Measurements from ENCODE around the gene MICALL2. TPM values are rescaled to one million over a fixed set of nuclear protein-coding genes. Genes with fewer than 3 reads are reported as not detected.
A peak's percentile ranks its signal among the peaks of the same experiment; 100 is the strongest.

The MICALL2 gene
- total RNA-seq, 1 donor from 2014 or later, result 5.7 TPM

GRCh38 chr7:1413936-1414639 lies 45.2 kb downstream of the MICALL2 start:
- no peak for DNase-seq

DNA sequence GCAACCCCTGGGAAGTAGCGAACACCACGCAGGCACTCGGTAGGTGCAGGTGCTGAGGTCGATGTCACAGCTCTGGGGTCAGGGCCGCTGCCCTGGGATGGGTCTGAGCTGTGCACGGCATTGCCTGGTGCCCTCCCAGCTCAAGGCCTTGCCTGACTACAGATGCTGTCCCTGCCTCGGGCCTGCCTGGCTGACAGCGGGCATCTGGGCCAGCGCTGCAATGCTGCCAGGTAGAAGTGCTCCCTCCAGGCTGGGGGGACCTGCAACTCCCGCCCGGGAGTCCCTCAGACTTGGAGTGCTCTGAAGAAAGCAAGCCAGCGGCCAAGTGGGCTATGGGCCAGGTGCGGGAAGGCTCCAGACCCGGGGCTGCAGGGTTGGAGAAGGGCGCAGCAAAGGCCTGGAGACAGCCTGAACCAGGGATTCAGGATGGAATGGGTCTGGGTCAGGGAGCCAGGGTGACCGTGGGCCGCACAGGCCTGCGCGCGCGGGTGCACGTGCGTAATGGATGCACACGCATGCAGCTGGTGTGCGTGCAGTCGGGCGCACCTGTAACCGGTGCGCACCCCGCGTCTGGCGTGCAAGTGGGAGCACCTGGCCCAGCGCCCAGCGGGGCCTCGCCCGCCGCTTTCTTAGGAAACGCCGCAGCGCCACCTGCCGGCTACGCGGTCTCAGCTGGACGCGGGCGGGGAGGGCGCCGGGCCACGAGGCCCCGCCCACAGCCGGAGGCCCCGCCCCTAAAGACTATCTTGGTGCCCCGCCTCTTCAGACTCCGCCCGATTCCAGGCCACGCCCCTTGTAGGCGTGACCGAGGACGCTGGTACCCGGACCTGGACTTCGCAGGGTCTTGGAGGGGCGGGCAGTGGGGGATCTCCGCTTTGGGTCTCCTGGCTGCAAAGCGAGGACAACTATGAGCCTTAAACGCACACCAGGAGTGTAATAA lies 46.7 kb downstream of the MICALL2 start:
- peak; percentile 41 for DNase-seq

- no peak for DNase-seq
Measured at GRCh38 chr7:1411414-1411813, 47.9 kb downstream of the MICALL2 start.

GRCh38 chr7:1410992-1411391 lies 48.3 kb downstream of the MICALL2 start:
- DNase-seq, result no peak

- no peak for DNase-seq
Measured at GRCh38 chr7:1409555-1409954, 49.7 kb downstream of the MICALL2 start.

DNA sequence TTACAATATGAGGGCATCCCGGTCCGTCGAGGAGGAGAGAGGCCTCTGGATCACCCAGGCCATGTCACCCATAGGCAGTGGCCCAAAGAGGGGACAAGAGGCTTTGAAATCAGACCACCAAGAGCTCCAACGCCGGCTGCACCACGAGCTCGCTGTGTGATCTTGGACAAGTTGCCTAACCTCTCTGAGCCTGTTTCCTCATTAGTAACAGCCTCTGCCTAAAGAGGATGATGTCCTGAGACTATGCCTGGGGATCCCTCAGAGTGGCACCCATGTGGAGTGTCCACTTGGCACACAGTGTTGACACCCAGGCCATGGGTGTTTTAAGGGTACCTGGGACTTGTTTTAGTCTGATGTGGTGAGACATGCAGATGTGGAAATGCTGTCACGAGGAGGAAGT lies 50.8 kb downstream of the MICALL2 start:
- DNase-seq, result no peak

- no peak for DNase-seq
Measured at GRCh38 chr7:1407892-1408291, 51.4 kb downstream of the MICALL2 start.

DNA sequence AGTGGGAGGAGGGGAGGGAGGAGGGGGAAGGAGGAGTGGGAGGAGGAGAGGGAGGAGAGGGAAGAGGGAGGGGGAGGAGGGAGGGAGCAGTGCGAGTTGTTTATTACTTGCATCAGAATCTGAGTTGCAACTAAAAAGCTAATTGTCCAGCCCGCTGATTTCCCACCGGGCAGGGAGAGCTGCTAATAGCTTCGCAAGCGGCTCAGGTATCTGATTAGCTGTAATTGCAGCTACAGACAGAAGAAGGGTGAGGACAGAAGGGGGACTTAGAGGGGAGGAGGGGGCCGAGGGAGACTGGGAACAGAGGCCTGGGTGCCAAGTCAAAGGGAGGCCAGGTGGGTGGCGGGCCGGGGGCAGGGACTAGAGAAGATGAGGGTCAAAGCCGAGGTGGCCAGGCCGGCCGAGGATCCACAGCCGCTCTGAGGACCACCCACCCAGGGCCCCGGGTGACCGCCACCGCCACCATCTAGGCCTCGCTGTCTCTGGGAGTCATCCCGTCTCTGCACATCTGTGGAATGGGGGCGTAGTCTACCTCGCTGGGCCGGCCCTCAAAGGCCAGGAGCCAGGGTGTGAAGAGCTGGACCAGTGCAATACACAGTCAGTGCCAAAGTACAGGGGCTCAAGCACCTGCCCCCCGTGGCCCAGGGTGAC lies 54.2 kb downstream of the MICALL2 start:
- DNase-seq, result no peak

DNA sequence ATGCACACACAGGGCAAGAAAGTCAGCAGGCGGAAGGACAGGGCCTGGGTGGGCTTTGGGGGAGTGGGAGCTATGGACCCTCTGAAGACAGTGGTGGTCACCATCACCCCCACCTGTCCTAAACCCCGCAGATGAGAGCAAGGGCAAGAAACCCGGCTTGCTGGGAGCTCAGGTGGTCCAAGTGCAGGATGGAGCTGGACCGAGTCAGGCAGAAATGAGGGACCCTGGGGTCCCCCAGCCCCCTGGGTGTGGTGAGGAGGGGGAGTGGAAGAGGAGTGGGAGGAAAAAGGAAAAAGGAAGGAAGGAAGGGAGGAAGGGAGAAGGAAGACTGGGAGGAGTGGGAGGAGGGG lies 54.8 kb downstream of the MICALL2 start:
- DNase-seq, result no peak

- DNase-seq, result peak; percentile 11
Measured at GRCh38 chr7:1403638-1404459, 55.4 kb downstream of the MICALL2 start.

- DNase-seq, result no peak
Measured at GRCh38 chr7:1402791-1403637, 56.3 kb downstream of the MICALL2 start.

DNA sequence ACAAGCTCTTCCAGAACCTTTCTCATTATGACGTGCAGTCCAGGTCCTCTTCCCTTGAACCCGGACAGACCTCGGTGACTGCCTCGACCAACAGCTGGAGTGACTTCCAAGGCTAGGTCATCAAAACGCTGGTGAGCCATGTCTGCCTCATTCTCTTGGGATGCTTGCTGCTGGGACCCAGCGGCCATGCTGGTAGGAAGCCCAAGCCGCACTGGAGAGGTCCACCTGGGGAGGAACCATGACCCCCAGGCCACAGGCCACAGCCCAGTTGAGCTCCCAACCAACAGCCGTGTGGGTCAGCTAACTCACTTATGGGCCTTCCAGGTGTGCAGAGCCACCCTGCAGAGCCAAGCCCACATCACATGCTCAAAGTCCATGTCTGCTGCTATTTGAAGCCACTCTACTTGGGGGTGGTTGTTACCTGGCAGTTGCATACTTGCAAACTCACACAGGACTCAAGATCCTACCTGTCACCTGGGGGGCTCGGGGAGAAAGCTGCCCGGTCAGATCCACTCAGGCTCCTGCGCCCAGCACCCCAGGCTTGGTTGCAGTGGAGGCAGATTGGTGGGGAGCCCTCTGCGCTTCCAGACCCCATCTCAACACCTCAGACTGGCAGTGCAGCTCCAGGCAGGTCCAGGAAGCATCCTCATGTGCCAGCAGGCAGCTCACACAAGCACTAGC lies 57.0 kb downstream of the MICALL2 start:
- DNase-seq, result no peak

GRCh38 chr7:1401011-1401410 lies 58.3 kb downstream of the MICALL2 start:
- DNase-seq, result no peak

GRCh38 chr7:1400371-1400770 lies 58.9 kb downstream of the MICALL2 start:
- no peak for DNase-seq

DNA sequence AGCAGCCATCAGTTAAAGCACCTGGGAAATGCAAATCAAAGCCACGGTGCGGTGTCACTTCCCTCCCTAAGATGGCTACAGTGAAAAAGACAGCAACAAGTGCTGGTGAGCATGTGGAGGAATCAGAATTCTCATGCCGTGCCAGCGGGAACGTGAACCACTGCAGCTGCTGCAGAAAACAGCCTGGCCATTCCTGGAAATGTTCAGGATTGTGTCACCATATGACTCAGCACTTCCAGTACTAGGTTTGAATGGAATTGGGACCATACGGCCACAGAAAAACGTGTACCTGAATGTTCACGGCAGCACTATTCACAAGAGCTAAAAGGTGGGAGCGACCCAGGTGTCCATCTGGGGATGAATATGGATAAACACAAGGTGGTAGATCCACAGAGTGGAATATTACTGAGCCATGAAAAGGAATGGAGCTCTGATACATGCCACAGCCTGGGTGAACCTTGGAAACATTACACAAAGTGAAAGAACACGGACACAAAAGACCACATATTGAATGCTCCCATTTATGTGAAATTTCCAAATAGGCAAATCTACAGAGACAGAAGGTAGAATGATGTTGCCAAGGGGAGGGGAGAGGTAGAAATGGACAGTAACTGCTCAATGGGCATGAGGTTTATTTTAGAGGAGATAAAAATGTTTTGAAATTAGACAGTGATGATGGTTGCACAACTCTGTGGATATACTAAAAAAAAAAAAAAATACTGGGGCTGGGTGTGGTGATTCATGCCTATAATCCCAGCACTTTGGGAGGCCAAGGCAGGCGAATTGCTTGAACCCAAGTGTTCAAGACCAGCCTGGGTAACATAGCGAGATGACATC lies 61.6 kb downstream of the MICALL2 start:
- DNase-seq, result no peak

DNA sequence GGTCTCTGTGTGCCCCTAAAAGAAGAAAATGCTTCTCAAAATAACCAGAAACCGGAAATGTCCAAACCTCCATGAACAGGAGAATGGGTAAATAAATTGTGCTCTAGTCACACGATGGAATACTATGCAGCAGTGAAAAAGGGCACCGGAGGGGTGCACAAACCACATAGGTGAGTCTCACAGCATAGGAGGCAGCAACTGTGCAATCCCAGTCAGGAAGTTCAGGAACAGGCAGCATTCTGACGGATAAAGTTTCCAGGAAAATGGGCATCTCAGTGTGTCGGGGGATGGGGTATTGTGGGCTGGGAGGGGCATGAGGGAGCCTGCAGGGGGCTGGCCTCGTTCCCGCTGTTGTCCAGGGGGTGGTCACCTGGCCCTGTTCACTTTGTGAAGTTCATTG lies 63.1 kb downstream of the MICALL2 start:
- DNase-seq, result no peak

- DNase-seq, result no peak
Measured at GRCh38 chr7:1395211-1396070, 63.8 kb downstream of the MICALL2 start.

DNA sequence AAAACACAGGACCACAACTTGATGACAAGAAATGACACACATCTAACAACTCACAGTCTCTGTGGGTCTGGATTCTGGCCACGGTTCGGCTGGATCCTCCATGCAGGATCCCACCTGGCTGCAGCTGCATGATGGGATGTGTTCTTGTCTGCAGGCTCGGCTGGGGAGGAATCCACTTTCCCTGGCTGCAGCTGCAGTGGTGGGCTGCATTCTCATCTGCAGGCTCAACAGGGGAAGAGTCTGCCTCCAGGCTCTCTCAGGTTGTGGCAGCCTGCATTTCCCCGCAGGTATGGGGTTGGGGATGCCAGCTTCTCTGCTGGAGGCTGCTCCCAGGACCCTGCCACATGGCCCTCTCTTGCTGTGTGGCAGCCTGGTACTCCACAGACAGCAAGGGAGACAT lies 64.9 kb downstream of the MICALL2 start:
- no peak for DNase-seq

DNA sequence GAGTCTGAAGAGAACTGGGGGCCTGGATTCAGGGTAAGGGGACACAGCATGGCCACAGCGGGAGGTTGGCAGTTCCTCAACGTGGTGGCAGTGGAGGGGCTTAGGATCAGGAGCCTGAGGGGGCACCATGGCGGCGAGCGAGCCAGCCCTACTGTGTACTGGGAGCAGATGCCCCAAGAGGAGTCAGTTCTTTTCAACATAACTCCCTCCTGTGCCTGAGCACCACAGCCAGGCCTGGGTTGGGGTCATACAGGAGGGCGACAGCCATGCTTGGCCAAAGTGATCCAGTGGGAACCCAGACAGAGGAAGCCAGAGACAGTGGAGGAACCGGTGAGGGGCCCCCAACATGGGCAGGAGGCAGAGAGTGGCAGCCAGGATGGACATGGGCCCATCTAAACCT lies 65.8 kb downstream of the MICALL2 start:
- DNase-seq, result no peak

All from skin of body (tissue), 2 donors.